GM12873 (cell line): ENCODE data around the gene KCNA2.

ENCODE experiments used
- TF ChIP-seq, protein P1 (sequence below): IDR thresholded peaks from 2 replicates; pipeline ENCODE4 v1.5.1; 2012; ENCODE audit warnings: low read depth, mild to moderate bottlenecking, moderate library complexity, low read length, control low read depth; ENCODE audit not compliant: insufficient read depth; ENCODE audit errors: missing control alignments

The KCNA2 gene

DNA sequence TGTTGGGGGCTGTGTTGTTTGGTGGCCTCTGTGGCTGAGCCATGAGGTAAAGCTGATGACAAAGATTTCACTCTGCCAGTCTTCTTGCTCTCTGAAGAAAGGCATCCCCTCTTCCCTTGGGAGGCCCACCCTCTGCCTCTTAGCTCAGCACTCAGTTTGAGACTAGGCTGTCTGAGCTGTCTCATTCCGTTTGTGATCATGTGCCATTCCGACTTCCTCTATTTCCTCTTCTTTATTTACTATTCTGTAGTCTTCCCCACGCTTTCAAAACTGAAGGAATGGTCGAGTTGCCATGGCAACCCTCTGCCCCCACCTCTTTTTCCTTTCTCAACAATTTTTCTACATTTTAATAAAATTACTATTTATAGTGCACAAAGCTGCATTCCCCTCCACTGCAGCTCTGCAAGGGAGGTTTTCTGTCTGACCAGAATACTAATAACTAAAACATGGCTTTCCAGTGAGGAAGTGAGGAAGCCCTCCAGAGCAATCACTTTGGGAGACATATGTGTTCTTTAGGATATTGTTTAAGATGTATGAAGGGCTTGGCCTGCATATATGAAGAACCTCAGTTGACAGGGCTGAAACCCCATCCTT lies 37.8 kb upstream of the KCNA2 start:
- TF ChIP-seq, protein P1, sequence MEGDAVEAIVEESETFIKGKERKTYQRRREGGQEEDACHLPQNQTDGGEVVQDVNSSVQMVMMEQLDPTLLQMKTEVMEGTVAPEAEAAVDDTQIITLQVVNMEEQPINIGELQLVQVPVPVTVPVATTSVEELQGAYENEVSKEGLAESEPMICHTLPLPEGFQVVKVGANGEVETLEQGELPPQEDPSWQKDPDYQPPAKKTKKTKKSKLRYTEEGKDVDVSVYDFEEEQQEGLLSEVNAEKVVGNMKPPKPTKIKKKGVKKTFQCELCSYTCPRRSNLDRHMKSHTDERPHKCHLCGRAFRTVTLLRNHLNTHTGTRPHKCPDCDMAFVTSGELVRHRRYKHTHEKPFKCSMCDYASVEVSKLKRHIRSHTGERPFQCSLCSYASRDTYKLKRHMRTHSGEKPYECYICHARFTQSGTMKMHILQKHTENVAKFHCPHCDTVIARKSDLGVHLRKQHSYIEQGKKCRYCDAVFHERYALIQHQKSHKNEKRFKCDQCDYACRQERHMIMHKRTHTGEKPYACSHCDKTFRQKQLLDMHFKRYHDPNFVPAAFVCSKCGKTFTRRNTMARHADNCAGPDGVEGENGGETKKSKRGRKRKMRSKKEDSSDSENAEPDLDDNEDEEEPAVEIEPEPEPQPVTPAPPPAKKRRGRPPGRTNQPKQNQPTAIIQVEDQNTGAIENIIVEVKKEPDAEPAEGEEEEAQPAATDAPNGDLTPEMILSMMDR = no peak

DNA sequence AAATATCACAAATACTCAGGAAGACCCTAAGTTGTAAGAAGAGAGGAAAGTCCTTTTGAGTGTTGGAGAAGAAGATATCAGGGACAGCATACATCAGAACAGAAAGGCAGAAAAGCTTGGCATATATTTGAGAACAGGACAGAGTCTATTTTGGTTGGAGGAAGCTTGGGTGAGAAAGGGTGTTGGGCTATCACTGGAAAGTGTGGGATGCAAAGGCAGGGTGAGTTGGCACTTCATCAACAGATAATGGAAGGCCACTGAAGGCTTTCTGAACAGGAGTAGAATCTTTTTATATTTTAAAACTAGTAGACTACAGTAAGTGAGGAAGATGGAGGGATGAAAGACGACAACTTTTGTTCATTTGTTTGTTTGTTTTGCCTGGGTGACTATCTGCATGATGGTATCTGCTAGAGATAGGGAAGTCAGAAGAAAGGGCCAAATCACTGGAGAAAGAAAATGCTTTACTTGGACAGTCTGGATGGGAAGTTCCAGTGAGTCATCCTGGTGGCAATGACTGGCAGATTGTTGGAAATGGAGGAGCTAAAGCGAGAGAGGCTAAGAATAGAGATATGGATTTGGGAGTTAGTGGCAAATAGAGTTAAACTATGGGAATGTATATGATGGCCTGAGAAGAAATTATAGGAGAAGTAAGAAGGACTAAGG lies 33.7 kb upstream of the KCNA2 start:
- TF ChIP-seq, protein P1 = no peak

GRCh38 chr1:110638556-110638955 lies 32.4 kb upstream of the KCNA2 start:
- TF ChIP-seq, protein P1 = no peak

DNA sequence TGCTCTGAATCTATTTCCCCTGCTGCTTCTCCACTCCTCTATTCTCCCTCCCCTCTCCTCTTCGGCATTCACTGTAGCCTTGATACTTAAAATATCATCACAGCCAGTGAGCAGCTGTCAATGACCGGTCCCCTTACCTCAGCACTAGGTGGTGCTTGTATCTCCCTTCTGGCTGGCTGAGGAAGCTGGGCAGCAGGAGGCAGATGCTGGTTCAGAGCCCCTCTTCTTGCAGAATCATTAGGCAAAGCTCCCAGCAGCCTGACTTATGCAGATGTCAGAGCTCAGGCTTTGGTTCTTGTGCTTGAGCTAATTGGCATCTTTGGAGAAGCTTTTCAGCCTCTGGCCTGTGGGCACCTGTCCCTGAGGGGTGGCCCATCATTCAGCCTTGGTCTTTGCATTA lies 31.9 kb upstream of the KCNA2 start:
- TF ChIP-seq, protein P1 = no peak

GRCh38 chr1:110637475-110637874 lies 31.3 kb upstream of the KCNA2 start:
- TF ChIP-seq, protein P1 = peak; percentile 19

DNA sequence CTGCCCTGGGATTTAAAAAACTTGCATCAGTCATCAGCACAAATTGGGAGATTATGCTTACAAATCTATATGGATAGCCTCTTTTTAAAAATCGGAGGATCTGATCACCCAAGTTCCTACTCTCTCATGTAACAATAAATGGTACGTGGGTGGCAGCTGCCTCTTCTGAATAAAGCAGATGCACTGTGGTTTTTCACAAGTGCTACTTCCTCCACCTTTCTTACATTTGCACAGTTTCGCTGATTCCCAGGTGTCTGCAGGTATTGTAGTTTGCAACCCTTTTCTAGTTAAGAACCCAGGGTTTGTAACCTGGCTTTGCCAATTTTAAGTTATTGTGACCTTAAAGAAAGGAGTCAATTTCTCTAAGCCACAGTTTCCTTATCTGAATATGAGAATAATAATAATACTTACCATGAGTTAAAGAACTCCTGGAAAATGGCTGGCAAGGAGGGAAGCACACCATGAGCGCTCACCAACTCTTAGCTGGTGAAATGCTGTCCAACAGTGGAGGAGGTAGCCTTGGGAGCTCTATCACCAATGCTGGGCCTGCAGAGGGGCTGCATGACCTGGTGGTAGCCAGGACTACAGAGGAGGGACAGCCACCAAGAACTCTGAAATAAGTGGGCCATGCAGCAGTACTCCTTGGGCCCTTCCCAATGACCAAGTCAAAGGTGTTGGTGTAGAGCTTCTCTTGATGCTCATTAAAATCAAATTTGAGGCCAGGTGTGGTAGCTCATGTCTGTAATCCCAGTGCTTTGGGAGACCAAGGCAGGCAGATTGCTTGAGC lies 30.2 kb upstream of the KCNA2 start:
- TF ChIP-seq, protein P1 = no peak

DNA sequence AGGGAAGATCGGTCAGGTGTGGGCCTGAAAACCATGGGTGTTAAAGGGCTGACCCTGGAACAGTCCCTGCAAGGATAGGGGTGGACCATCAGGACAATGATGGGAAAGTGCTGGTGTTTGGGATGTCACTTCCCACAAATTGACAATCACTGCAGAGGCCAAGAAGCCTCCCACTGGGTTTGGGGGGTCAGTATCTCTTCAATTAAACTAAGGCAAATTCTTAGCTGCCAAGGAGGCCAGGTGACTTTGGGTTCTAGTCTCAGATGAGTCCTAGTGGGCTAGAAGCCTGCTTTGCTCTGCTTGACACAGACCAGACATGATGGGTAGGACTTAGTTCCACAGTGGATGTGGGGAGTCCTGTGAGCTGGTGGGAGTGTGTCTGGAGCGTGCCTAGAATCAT lies 29.3 kb upstream of the KCNA2 start:
- TF ChIP-seq, protein P1 = no peak
